H9 (cell line): ENCODE results near the gene PLXNB3. TPM values are rescaled to one million over a fixed set of nuclear protein-coding genes. Genes with fewer than 3 reads are reported as not detected.

ENCODE experiments used
- DNase-seq: peaks from one replicate; pipeline ENCODE4 v3.0.0-alpha.2; 2017
- H2AFZ ChIP-seq: one replicate; pipeline ENCODE4 v1.6.1; 2013; ENCODE audit warnings: mild to moderate bottlenecking, low read length, control low read depth, moderate library complexity
- H2AK5ac ChIP-seq: 2 replicates; pipeline ENCODE4 v1.6.1; 2013; ENCODE audit warnings: low read length, control low read depth, mixed read lengths; ENCODE audit not compliant: insufficient read length
- H2BK120ac ChIP-seq: one replicate; pipeline ENCODE4 v1.6.1; 2013; ENCODE audit warnings: low read depth, mild to moderate bottlenecking, low read length, control low read depth, inconsistent platforms; ENCODE audit not compliant: poor library complexity, severe bottlenecking
- H2BK12ac ChIP-seq: 2 replicates; pipeline ENCODE4 v1.6.1; 2013; ENCODE audit warnings: low read length, control low read depth, mixed read lengths, low read depth; ENCODE audit not compliant: insufficient read length
- H2BK15ac ChIP-seq: 2 replicates; pipeline ENCODE4 v1.6.1; 2013; ENCODE audit warnings: low read depth, low read length, control low read depth
- H2BK20ac ChIP-seq: one replicate; pipeline ENCODE4 v1.6.1; 2013; ENCODE audit warnings: low read depth, mild to moderate bottlenecking, low read length, control low read depth, inconsistent platforms; ENCODE audit not compliant: poor library complexity, severe bottlenecking
- H2BK5ac ChIP-seq: 2 replicates; pipeline ENCODE4 v1.6.1; 2013; ENCODE audit warnings: low read length, control low read depth, mixed read lengths; ENCODE audit not compliant: insufficient read length
- H3K14ac ChIP-seq: 2 replicates; pipeline ENCODE4 v1.6.1; 2013; ENCODE audit warnings: low read length, control low read depth; ENCODE audit not compliant: insufficient read depth
- H3K18ac ChIP-seq: 2 replicates; pipeline ENCODE4 v1.6.1; 2013; ENCODE audit warnings: low read depth, mild to moderate bottlenecking, mixed read lengths, low read length, control low read depth; ENCODE audit not compliant: insufficient read length
- H3K23ac ChIP-seq: 2 replicates; pipeline ENCODE4 v1.6.1; 2013; ENCODE audit warnings: low read length, control low read depth, mixed read lengths, low read depth; ENCODE audit not compliant: insufficient read length
- H3K23me2 ChIP-seq: 2 replicates; pipeline ENCODE4 v1.6.1; 2013; ENCODE audit warnings: low read depth, mild to moderate bottlenecking, mixed read lengths, low read length, control low read depth; ENCODE audit not compliant: insufficient read length, poor library complexity, severe bottlenecking
- H3K27ac ChIP-seq: 2 replicates; pipeline ENCODE4 v1.5.1; 2013; ENCODE audit warnings: low read length, control low read depth, mixed read lengths, low read depth; ENCODE audit not compliant: insufficient read length
- H3K27me3 ChIP-seq: 2 replicates; pipeline ENCODE4 v1.6.1; 2013; ENCODE audit warnings: low read length, control low read depth, inconsistent platforms; ENCODE audit not compliant: insufficient read depth
- H3K4ac ChIP-seq: 2 replicates; pipeline ENCODE4 v1.6.1; 2013; ENCODE audit warnings: low read depth, mild to moderate bottlenecking, control low read depth, inconsistent platforms, low read length, moderate library complexity
- H3K4me1 ChIP-seq: 2 replicates; pipeline ENCODE4 v1.6.1; 2013; ENCODE audit warnings: low read length, control low read depth, inconsistent platforms; ENCODE audit not compliant: insufficient read depth
- H3K4me2 ChIP-seq: 2 replicates; pipeline ENCODE4 v1.6.1; 2013; ENCODE audit warnings: low read length, control low read depth, mixed read lengths; ENCODE audit not compliant: insufficient read length, insufficient read depth
- H3K56ac ChIP-seq: 2 replicates; pipeline ENCODE4 v1.6.1; 2013; ENCODE audit warnings: low read depth, mild to moderate bottlenecking, mixed read lengths, low read length, control low read depth; ENCODE audit not compliant: insufficient read length
- H3K79me1 ChIP-seq: 2 replicates; pipeline ENCODE4 v1.6.1; 2013; ENCODE audit warnings: low read depth, mild to moderate bottlenecking, moderate library complexity, low read length, control low read depth, inconsistent platforms; ENCODE audit not compliant: insufficient read depth, poor library complexity, severe bottlenecking
- H3K79me2 ChIP-seq: 2 replicates; pipeline ENCODE4 v1.6.1; 2013; ENCODE audit warnings: low read length, control low read depth, inconsistent platforms; ENCODE audit not compliant: insufficient read depth
- H3K9ac ChIP-seq: 2 replicates; pipeline ENCODE4 v1.6.1; 2013; ENCODE audit warnings: low read length, control low read depth, mixed read lengths; ENCODE audit not compliant: insufficient read length; ENCODE audit errors: extremely low read depth
- H3K9me3 ChIP-seq: one replicate; pipeline ENCODE4 v1.6.1; 2013; ENCODE audit warnings: low read depth, low read length, inconsistent platforms; ENCODE audit not compliant: control insufficient read depth
- H3T11ph ChIP-seq: one replicate; pipeline ENCODE4 v1.6.1; 2013; ENCODE audit warnings: mild to moderate bottlenecking, low read length, control low read depth, inconsistent platforms
- H4K20me1 ChIP-seq: one replicate; pipeline ENCODE4 v1.6.1; 2013; ENCODE audit not compliant: control insufficient read depth, insufficient read length, insufficient read depth
- H4K5ac ChIP-seq: 2 replicates; pipeline ENCODE4 v1.6.1; 2013; ENCODE audit warnings: low read depth, mild to moderate bottlenecking, mixed read lengths, low read length, control low read depth; ENCODE audit not compliant: insufficient read length
- H4K8ac ChIP-seq: replicated peaks from 2 replicates; pipeline ENCODE4 v1.6.1; 2013; ENCODE audit warnings: low read length, control low read depth, mixed read lengths, low read depth; ENCODE audit not compliant: insufficient read length
- H4K91ac ChIP-seq: 2 replicates; pipeline ENCODE4 v1.6.1; 2013; ENCODE audit warnings: low read depth, mild to moderate bottlenecking, moderate library complexity, mixed read lengths, low read length, control low read depth; ENCODE audit not compliant: insufficient read length
- H3K27ac Mint-ChIP-seq, 3 experiments: 2 replicates in 2 of 3; 3 replicates in 1 of 3; pipeline ENCODE4 v1.8.0; 2020 to 2021; ENCODE audit warnings: mixed read lengths in 3 of 3, mild to moderate bottlenecking in 1 of 3, moderate library complexity in 1 of 3
- H3K27me3 Mint-ChIP-seq: 2 replicates; pipeline ENCODE4 v1.8.0; 2021; ENCODE audit warnings: low read depth, mild to moderate bottlenecking, moderate library complexity, mixed read lengths
- H3K36me3 Mint-ChIP-seq, 3 experiments: 2 replicates in 2 of 3; 3 replicates in 1 of 3; pipeline ENCODE4 v1.8.0; 2020 to 2021; ENCODE audit warnings: low read depth in 3 of 3, mixed read lengths in 3 of 3; ENCODE audit not compliant: insufficient read depth in 1 of 3
- H3K4me1 Mint-ChIP-seq, 2 experiments: 2 replicates each; pipeline ENCODE4 v1.8.0; 2020; ENCODE audit warnings: mixed read lengths in 2 of 2
- H3K4me3 Mint-ChIP-seq, 2 experiments: 2 replicates in 1 of 2; 3 replicates in 1 of 2; pipeline ENCODE4 v1.8.0; 2020 to 2021; ENCODE audit warnings: mild to moderate bottlenecking in 2 of 2, mixed read lengths in 2 of 2, moderate library complexity in 1 of 2
- H3K9me3 Mint-ChIP-seq, 2 experiments: 2 replicates in 1 of 2; 3 replicates in 1 of 2; pipeline ENCODE4 v1.8.0; 2020; ENCODE audit warnings: mild to moderate bottlenecking in 2 of 2, mixed read lengths in 2 of 2, moderate library complexity in 1 of 2
- CTCF ChIP-seq: fragments of 200-600 bp; sonication (generic); conservative IDR thresholded peaks from 3 replicates; pipeline ENCODE4 v1.8.0; 2021; ENCODE audit warnings: antibody characterized with exemption, mild to moderate bottlenecking
- WGBS: extraction: QIAGEN DNeasy Blood & Tissue Kit; methylation state at CpG from one replicate; pipeline ENCODE4 v1.1.7; 2013; ENCODE audit warnings: missing lambda C conversion rate, low lambda C conversion rate, mixed read lengths; ENCODE audit not compliant: insufficient read length; ENCODE audit errors: extremely low coverage; 5-methylcytosine and 5-hydroxymethylcytosine counted together
- total RNA-seq: library from RNA; stranded (reverse); gene quantifications from 2 replicates; pipeline ENCODE4 v1.2.1, GENCODE V29; 2021

The PLXNB3 gene
- total RNA-seq, 1 experiment from 2014 or later, result 1.9 TPM

DNA sequence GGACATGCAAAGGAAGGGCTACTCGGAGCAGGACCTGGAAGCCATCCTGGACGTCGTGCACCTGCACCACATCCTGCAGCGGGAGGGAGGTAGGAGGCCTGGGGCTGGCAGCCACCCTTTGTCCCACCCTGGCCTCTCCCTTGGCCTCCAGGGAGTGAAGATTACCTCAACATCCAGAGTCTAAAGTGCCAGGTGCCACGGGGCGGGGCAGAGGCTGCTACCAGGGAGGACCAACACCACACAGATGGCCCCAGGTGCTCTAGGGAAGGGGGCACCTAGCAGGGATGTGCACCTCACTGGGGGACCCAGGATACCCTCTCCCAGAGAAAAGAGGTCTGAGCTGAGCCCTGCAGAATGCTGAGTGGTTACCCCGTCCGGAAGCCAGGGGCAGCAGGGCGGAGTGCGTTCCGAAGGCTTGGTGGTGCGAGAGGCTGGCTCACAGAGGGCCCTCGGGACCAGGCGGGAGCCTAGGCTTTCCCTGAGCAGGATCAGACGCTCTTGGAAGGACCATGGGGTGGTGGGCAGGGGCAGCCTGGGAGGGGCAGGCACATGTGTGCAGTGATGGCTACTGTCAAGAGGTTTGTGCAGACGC, 23.3 kb upstream of the PLXNB3 start:
- DNase-seq, result no peak
- Histone ChIP-seq H3K27ac (no peak overlapping the region), H3K4ac (no peak overlapping the region), H3K23ac (no peak overlapping the region), H3K4me2 (no peak overlapping the region), H2BK12ac (no peak overlapping the region), H2AK5ac (no peak overlapping the region), H4K20me1 (no peaks in the 10 kb centered on the region), H4K91ac (no peak overlapping the region), H2BK20ac (no peak overlapping the region), H2BK5ac (no peak overlapping the region), H3K23me2 (peaks cover 7% of the 10 kb centered on the region), H3K79me2 (no peaks in the 10 kb centered on the region), H2BK120ac (no peak overlapping the region), H3K18ac (no peak overlapping the region), H3K27me3 (no peaks in the 10 kb centered on the region), H3K14ac (no peak overlapping the region), H4K5ac (no peak overlapping the region), H3K79me1 (no peaks in the 10 kb centered on the region), H3K56ac (no peak overlapping the region), H3K9ac (no peak overlapping the region), H2AFZ (no peak overlapping the region), H4K8ac (no peak overlapping the region), H2BK15ac (no peak overlapping the region), H3T11ph (no peak overlapping the region), H3K9me3 (peaks cover 5% of the 10 kb centered on the region), H3K4me1 (no peaks in the 10 kb centered on the region)
- Mint-ChIP-seq H3K4me3 (no peak overlapping the region), H3K27ac (no peak overlapping the region), H3K36me3 (peaks cover 4 to 15% (median 8%) of the 10 kb centered on the region in 3 experiments; a peak in 5 of 7 replicates), H3K9me3 (peaks cover 57 to 75% of the 10 kb centered on the region in 2 experiments), H3K4me1 (peaks cover under 1 to 7% of the 10 kb centered on the region in 2 experiments; a peak in 3 of 4 replicates), H3K27me3 (peaks cover 3% of the 10 kb centered on the region; the same call in 1 of the 2 replicates)
- TF ChIP-seq CTCF, result no peak
- no CpG with 5 or more reads among the region's 16 CpGs for WGBS
